GM18526 (cell line): Measurements from ENCODE around the gene CRELD2.

Experiments
- POLR2A ChIP-seq: IDR thresholded peaks from 3 replicates; pipeline ENCODE4 v1.6.1; 2011; ENCODE audit not compliant: insufficient read length; ENCODE audit errors: extremely low read depth

CRELD2 gene

GRCh38 chr22:49884503-49885260 is 33.8 kb upstream of the CRELD2 start:
- TF ChIP-seq POLR2A, result no peak

GRCh38 chr22:49885281-49885680 is 33.2 kb upstream of the CRELD2 start:
- no peak for TF ChIP-seq POLR2A

GRCh38 chr22:49885881-49886280 is 32.6 kb upstream of the CRELD2 start:
- no peak for TF ChIP-seq POLR2A

GRCh38 chr22:49886346-49887063 is 31.9 kb upstream of the CRELD2 start:
- TF ChIP-seq POLR2A, result no peak

GRCh38 chr22:49887064-49887451 is 31.4 kb upstream of the CRELD2 start:
- no peak for TF ChIP-seq POLR2A

- no peak for TF ChIP-seq POLR2A
These were observed 30.7 kb upstream of the CRELD2 start for GRCh38 chr22:49887702-49888101.

- no peak for TF ChIP-seq POLR2A
These were observed 29.4 kb upstream of the CRELD2 start for GRCh38 chr22:49889071-49889470.

GRCh38 chr22:49892226-49892899 is 26.1 kb upstream of the CRELD2 start:
- no peak for TF ChIP-seq POLR2A

- no peak for TF ChIP-seq POLR2A
These were observed 25.4 kb upstream of the CRELD2 start for GRCh38 chr22:49893025-49893424.

GRCh38 chr22:49894322-49895054 is 23.9 kb upstream of the CRELD2 start:
- TF ChIP-seq POLR2A, result no peak

- TF ChIP-seq POLR2A, result no peak
These were observed 22.2 kb upstream of the CRELD2 start for GRCh38 chr22:49896201-49896600.

GRCh38 chr22:49897015-49897684 is 21.3 kb upstream of the CRELD2 start:
- no peak for TF ChIP-seq POLR2A

- TF ChIP-seq POLR2A, result no peak
These were observed 18.9 kb upstream of the CRELD2 start for GRCh38 chr22:49899530-49899929.

GRCh38 chr22:49900441-49901230 is 17.8 kb upstream of the CRELD2 start:
- TF ChIP-seq POLR2A, result no peak
